ENCODE data around the gene VSX1. TPM values are rescaled to one million over a fixed set of nuclear protein-coding genes. Genes with fewer than 3 reads are reported as not detected.

Gene VSX1
- total and polyA plus RNA-seq, 9 of the 15 experiments (the other 6 are each of a cell fraction or from before 2014, with no cell fraction given): not detected

- no peak for TF ChIP-seq XRCC5 (IDR thresholded peaks at IDR 0.05; ENCODE audit: low read depth, low read length)
- no peak for TF ChIP-seq ZNF592 (IDR thresholded peaks at IDR 0.05)
- TF ChIP-seq SMAD4 (CRISPR knock-in tag; conservative IDR thresholded peaks at IDR 0.05): no peak
These were observed 43.3 kb downstream of the VSX1 start (continued) for GRCh38 chr20:25038591-25039015.

GRCh38 chr20:25038103-25038410 lies 43.9 kb downstream of the VSX1 start:
- Histone ChIP-seq H3K4me1 (replicated peaks in 1 of 2; ENCODE audit: control insufficient read depth in 2 of 2, insufficient read depth in 2 of 2, low read length in 2 of 2) (no peaks in the 10 kb centered on the region; a peak in 1 of 5 replicates), H3K4me3 (no peak overlapping the region), H3K27ac (ENCODE audit: extremely low read depth, low read depth, low read length) (no peak overlapping the region), H3K79me2 (ENCODE audit: control insufficient read depth, insufficient read depth, low read length) (no peaks in the 10 kb centered on the region), H3K9ac (ENCODE audit: insufficient read depth in 1 of 2, low read depth in 2 of 2, low read length in 2 of 2) (no peak overlapping the region), H2AFZ (ENCODE audit: low read depth, low read length) (no peak overlapping the region), H3K36me3 (ENCODE audit: control insufficient read depth, insufficient read depth, low read length) (no peaks in the 10 kb centered on the region), H3K4me2 (ENCODE audit: insufficient read depth, low read length) (no peak overlapping the region), H3K27me3 (ENCODE audit: control insufficient read depth in 2 of 2, insufficient read depth in 2 of 2, low read length in 2 of 2) (peaks cover 0 to 24% of the 10 kb centered on the region in 2 experiments; a peak in 2 of 5 replicates), H3K9me3 (replicated peaks; ENCODE audit: control insufficient read depth, insufficient read depth, low read depth, low read length) (no peaks in the 10 kb centered on the region), H4K20me1 (replicated peaks; ENCODE audit: control insufficient read depth, insufficient read depth, low read length) (no peaks in the 10 kb centered on the region), H3K9me1 (ENCODE audit: control insufficient read depth, insufficient read depth, low read length) (no peaks in the 10 kb centered on the region)
- POLR2A ChIA-PET: no interaction called here
- CTCF ChIA-PET (ENCODE audit: low intra/inter-chr PET ratio): no interaction called here
- WGBS (ENCODE audit: insufficient coverage, low coverage, missing lambda C conversion rate): 0% methylated on average over 3 of the region's 3 CpGs
- intact Hi-C loops (cut with micrococcal nuclease) (no loop called here), in situ Hi-C loops (cut with MboI) (no loop called here)
- DNase-seq (ENCODE audit: extremely low read depth in 1 of 4, low spot score in 3 of 4): no peak
- ATAC-seq: no peak
- no peak for FAIRE-seq
- BruUV-seq (replicated peaks): no TSS peak
- TF ChIP-seq SRSF1 (IDR thresholded peaks at IDR 0.05; ENCODE audit: low read depth, low read length) (no peak), E2F5 (CRISPR knock-in tag; IDR thresholded peaks at IDR 0.05) (no peak), CHD1 (IDR thresholded peaks at IDR 0.05; ENCODE audit: low read length) (no peak), E2F3 (CRISPR knock-in tag; IDR thresholded peaks at IDR 0.05) (no peak), THRAP3 (IDR thresholded peaks at IDR 0.05; ENCODE audit: borderline replicate concordance) (no peak), HMGXB4 (CRISPR knock-in tag; IDR thresholded peaks at IDR 0.05) (no peak), RCOR1 (IDR thresholded peaks at IDR 0.05; ENCODE audit: borderline replicate concordance in 1 of 2, low read depth in 2 of 2, low read length in 2 of 2) (no peak), ZNF764 (CRISPR knock-in tag; IDR thresholded peaks at IDR 0.05; ENCODE audit: low read depth) (no peak), SPI1 (IDR thresholded peaks at IDR 0.05; ENCODE audit: borderline replicate concordance, low read depth, low read length) (no peak), ZNF212 (CRISPR knock-in tag; IDR thresholded peaks at IDR 0.05) (no peak), HDGF (IDR thresholded peaks at IDR 0.05) (no peak), ELF2 (CRISPR knock-in tag; IDR thresholded peaks at IDR 0.05) (no peak), JUNB (CRISPR knock-in tag; conservative IDR thresholded peaks at IDR 0.05) (no peak), PURB (CRISPR knock-in tag; IDR thresholded peaks at IDR 0.05; ENCODE audit: low read depth) (no peak)

Data from K562 (cell line).